SU-DHL-6 (cell line): Measurements from ENCODE around the gene TNNC1.

Experiments
- H2AFZ ChIP-seq: fragments of 200-600 bp; sonication (generic); 2 replicates; pipeline ENCODE4 v1.6.1; 2014; ENCODE audit warnings: low read depth, mild to moderate bottlenecking, moderate library complexity, mixed read lengths, antibody characterized with exemption, low read length; ENCODE audit not compliant: severe bottlenecking
- H3F3A ChIP-seq: fragments of 200-600 bp; shearing (Covaris generic); 2 replicates; pipeline ENCODE4 v1.6.0; 2016; ENCODE audit warnings: antibody characterized with exemption, mild to moderate bottlenecking; ENCODE audit not compliant: insufficient read depth
- H3K27ac ChIP-seq: fragments of 200-600 bp; sonication (generic); 2 replicates; pipeline ENCODE4 v1.5.1; 2016; ENCODE audit warnings: low read depth, mild to moderate bottlenecking, low read length, moderate library complexity, mixed read lengths
- H3K27me3 ChIP-seq: fragments of 200-600 bp; sonication (generic), shearing (Covaris generic); 2 replicates; pipeline ENCODE4 v1.6.0; 2014; ENCODE audit warnings: mild to moderate bottlenecking, low read length
- H3K36me3 ChIP-seq: fragments of 200-600 bp; sonication (generic); 2 replicates; pipeline ENCODE4 v1.6.1; 2014; ENCODE audit warnings: mild to moderate bottlenecking, low read length, mixed read lengths
- H3K4me2 ChIP-seq: fragments of 300-600, 200-600 bp; shearing (Covaris generic), sonication (generic); 2 replicates; pipeline ENCODE4 v1.6.0; 2014; ENCODE audit warnings: low read length, low read depth, mild to moderate bottlenecking; ENCODE audit not compliant: poor library complexity, severe bottlenecking
- H3K4me3 ChIP-seq: fragments of 200-600 bp; sonication (generic); 2 replicates; pipeline ENCODE4 v1.5.1; 2014; ENCODE audit warnings: antibody characterized with exemption, low read length, mild to moderate bottlenecking, mixed read lengths; ENCODE audit not compliant: insufficient read depth, poor library complexity, severe bottlenecking
- H3K79me2 ChIP-seq: fragments of 200-600 bp; sonication (generic); 2 replicates; pipeline ENCODE4 v1.6.1; 2014; ENCODE audit warnings: mild to moderate bottlenecking, low read length, moderate library complexity; ENCODE audit not compliant: insufficient read depth
- H3K9ac ChIP-seq: fragments of 200-600 bp; sonication (generic); 2 replicates; pipeline ENCODE4 v1.7.0; 2014; ENCODE audit warnings: mild to moderate bottlenecking, low read length
- H3K9me2 ChIP-seq: fragments of 200-600 bp; sonication (generic); replicated peaks from 2 replicates; pipeline ENCODE4 v1.6.1; 2014; ENCODE audit warnings: low read length; ENCODE audit not compliant: insufficient read depth
- H3K9me3 ChIP-seq: fragments of 200-600 bp; sonication (generic); 2 replicates; pipeline ENCODE4 v1.6.1; 2014; ENCODE audit warnings: low read length, mixed read lengths; ENCODE audit not compliant: insufficient read depth
- H4K20me1 ChIP-seq: fragments of 200-600 bp; sonication (generic); 2 replicates; pipeline ENCODE4 v1.6.1; 2014; ENCODE audit warnings: low read depth, mild to moderate bottlenecking, antibody characterized with exemption, low read length, moderate library complexity, mixed read lengths
- EZH2phosphoT487 ChIP-seq: fragments of 200-600 bp; sonication (generic), shearing (Covaris generic); conservative IDR thresholded peaks from 2 replicates; pipeline ENCODE4 v1.6.1; 2018; ENCODE audit warnings: mild to moderate bottlenecking, antibody characterized with exemption, low read length, moderate library complexity, mixed read lengths
- TF ChIP-seq, protein P1 (sequence below): fragments of 200-600 bp; sonication (generic); IDR thresholded peaks from one replicate; pipeline ENCODE4 v1.5.1; 2017; ENCODE audit warnings: antibody characterized with exemption, mild to moderate bottlenecking, low read length, moderate library complexity; ENCODE audit not compliant: insufficient read depth, poor library complexity, severe bottlenecking

TNNC1 gene

DNA sequence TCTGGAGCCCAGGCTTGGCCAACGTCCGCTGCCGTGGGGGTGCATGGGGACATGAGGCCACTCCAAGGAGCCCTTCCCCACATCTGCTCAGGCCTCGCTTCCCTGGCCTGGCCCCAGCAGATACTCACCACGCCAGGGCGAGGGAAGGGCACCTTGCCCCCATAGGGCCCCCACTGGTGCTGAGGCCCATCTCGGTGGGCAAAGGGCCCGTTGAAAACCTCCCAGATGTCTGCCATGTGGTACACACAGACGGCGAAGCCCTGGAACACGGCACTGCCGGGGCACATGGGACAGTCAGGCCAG, 13.6 kb downstream of the TNNC1 start:
- Histone ChIP-seq H3K9me3 (no peaks in the 10 kb centered on the region), H4K20me1 (no peaks in the 10 kb centered on the region), H2AFZ (no peak overlapping the region)

DNA sequence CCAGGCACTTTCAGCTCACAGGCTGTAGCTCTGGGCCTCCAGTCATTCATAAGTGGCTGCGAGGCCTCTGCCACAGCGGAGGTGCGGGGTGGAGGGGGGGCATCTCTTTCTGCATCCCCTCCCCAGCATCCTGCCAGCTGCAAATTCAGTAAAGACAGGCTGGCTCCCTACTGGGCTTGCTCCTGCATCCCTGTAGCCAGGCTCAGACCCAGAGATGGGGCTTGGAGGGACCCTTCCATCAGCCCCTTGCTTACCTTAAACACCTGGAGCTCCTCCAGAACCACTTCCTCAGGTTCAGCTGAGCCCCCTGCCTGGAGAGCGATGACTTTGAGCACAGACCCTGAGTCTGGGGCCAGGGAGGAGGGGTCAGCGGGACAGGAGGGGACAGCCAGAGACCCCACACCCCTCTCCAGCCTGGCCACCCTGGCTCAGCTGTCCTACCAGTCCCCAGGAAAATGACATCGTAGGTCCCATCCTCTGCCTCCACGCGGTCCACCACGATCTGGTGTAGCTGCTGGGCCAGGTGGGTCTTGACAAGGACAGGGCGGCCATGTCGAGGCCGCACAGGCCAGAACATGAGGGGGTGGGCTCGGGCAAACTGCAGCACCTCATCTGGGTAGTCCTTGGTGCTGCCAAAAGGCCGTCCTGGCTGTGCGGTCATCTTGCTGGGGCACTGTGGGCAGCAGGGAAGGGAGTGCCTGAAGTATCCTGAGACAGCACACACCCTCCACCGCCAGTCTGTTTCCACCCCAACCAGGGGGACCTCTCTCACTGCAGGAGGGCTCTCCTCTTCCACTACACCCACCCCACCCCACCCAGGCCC, 14.2 kb downstream of the TNNC1 start:
- no peaks in the 10 kb centered on the region for H3K79me2 ChIP-seq
- H3K9ac ChIP-seq: no peak overlapping the region
- no peaks in the 10 kb centered on the region for H3K36me3 ChIP-seq
- no peaks in the 10 kb centered on the region for H3K9me2 ChIP-seq
- H4K20me1 ChIP-seq: no peaks in the 10 kb centered on the region
- H3K4me2 ChIP-seq: no peak overlapping the region
- H3K9me3 ChIP-seq: no peaks in the 10 kb centered on the region
- no peaks in the 10 kb centered on the region for H3F3A ChIP-seq
- H3K27ac ChIP-seq: no peak overlapping the region
- H3K4me3 ChIP-seq: no peak overlapping the region
- no peaks in the 10 kb centered on the region for H3K27me3 ChIP-seq
- H2AFZ ChIP-seq: no peak overlapping the region
- TF ChIP-seq EZH2phosphoT487: no peak
- TF ChIP-seq, protein P1, sequence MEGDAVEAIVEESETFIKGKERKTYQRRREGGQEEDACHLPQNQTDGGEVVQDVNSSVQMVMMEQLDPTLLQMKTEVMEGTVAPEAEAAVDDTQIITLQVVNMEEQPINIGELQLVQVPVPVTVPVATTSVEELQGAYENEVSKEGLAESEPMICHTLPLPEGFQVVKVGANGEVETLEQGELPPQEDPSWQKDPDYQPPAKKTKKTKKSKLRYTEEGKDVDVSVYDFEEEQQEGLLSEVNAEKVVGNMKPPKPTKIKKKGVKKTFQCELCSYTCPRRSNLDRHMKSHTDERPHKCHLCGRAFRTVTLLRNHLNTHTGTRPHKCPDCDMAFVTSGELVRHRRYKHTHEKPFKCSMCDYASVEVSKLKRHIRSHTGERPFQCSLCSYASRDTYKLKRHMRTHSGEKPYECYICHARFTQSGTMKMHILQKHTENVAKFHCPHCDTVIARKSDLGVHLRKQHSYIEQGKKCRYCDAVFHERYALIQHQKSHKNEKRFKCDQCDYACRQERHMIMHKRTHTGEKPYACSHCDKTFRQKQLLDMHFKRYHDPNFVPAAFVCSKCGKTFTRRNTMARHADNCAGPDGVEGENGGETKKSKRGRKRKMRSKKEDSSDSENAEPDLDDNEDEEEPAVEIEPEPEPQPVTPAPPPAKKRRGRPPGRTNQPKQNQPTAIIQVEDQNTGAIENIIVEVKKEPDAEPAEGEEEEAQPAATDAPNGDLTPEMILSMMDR: no peak

More for the DNA sequence above, 13.6 kb downstream of the TNNC1 start:
- no peaks in the 10 kb centered on the region for H3K79me2 ChIP-seq
- no peaks in the 10 kb centered on the region for H3F3A ChIP-seq
- no peaks in the 10 kb centered on the region for H3K9me2 ChIP-seq
- H3K4me3 ChIP-seq: no peak overlapping the region
- TF ChIP-seq, protein P1: no peak
- no peak for TF ChIP-seq EZH2phosphoT487
- H3K27me3 ChIP-seq: no peaks in the 10 kb centered on the region
- H3K27ac ChIP-seq: no peak overlapping the region
- no peak overlapping the region for H3K9ac ChIP-seq
- H3K4me2 ChIP-seq: no peak overlapping the region
- no peaks in the 10 kb centered on the region for H3K36me3 ChIP-seq

DNA sequence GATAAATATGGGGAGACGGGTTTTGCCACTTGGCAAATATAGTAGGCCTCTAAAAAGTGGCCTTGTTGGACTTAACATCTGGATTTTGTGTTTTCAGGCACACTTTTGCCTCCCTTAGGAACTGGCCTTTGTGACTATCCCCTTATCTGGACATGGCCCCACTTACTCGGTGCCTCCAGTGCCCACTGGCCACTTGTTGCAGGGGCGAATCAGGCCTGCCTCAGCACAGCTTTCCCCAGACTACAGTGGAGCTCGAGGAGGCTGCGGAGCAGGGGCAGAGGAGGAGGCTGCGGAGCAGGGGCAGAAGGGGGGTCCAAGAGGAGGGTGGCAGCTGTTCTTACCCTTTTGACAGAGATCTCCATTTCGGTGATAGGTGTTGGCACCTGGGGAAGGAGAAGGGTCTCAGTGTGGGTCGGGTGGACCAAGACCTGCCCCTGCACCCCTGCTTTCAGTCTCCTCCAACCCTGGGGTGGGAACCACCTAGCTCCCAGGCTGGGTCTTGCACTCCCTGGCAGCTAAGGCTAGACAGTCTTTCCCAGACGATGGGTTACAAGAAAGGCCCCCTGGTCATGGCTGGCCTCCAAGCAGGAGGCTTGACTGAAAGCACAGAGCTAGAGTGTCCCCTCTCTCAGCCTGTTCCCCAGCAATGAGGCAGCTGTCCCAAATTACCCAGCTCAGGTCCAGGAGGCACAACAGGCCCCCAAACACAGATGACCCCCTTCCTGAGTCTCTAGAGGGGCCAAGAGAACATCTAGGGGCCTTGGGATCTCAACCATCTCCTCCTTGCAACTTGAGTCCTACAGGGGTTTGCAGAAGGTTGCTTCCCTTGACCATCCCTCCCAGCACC, 15.0 kb downstream of the TNNC1 start:
- H3F3A ChIP-seq: no peaks in the 10 kb centered on the region
- no peaks in the 10 kb centered on the region for H3K27me3 ChIP-seq
- no peaks in the 10 kb centered on the region for H3K79me2 ChIP-seq
- H3K4me2 ChIP-seq: no peak overlapping the region
- H4K20me1 ChIP-seq: no peaks in the 10 kb centered on the region
- H3K9ac ChIP-seq: no peak overlapping the region
- H3K9me2 ChIP-seq: no peaks in the 10 kb centered on the region
- H3K27ac ChIP-seq: no peak overlapping the region
- H3K9me3 ChIP-seq: no peaks in the 10 kb centered on the region
- TF ChIP-seq, protein P1: no peak
- no peak for TF ChIP-seq EZH2phosphoT487
- H3K4me3 ChIP-seq: no peak overlapping the region
- no peak overlapping the region for H2AFZ ChIP-seq
- no peaks in the 10 kb centered on the region for H3K36me3 ChIP-seq
